GM12878 (cell line): ENCODE results near the gene CYB5A. TPM values are rescaled to one million over a fixed set of nuclear protein-coding genes. Genes with fewer than 3 reads are reported as not detected.

Source experiments
- ATAC-seq: fragments of 200-7000 bp; cut with Tn5 transposase; 3 replicates; pipeline ENCODE4 v1.9.1; 2020; ENCODE audit warnings: mild to moderate bottlenecking, moderate library complexity
- BruUV-seq: library from RNA; stranded (reverse); fragments of 400-500 nt; replicated peaks from 2 replicates; lab custom pipeline; 2021; lab: Mats Ljungman, UMichigan
- CTCF ChIA-PET: fragments of 300-600 bp; sonication (Branson Sonifier 250); formaldehyde crosslinking; extraction: SDS; loops from one replicate; lab custom pipeline; 2021; ENCODE audit warnings: inconsistent platforms; lab: Yijun Ruan, JAX
- POLR2A ChIA-PET: fragments of 350-600 bp; formaldehyde crosslinking; extraction: SDS; loops from one replicate; lab custom pipeline; 2021; ENCODE audit warnings: inconsistent platforms; lab: Charles Lee
- RAD21 ChIA-PET: fragments of 300-600 bp; sonication (Branson Sonifier 250); formaldehyde crosslinking; loops from one replicate; lab custom pipeline; 2023; ENCODE audit warnings: antibody characterized with exemption; ENCODE audit not compliant: unreplicated experiment; lab: Charles Lee
- SMC1A ChIA-PET: fragments of 300-600 bp; sonication (Branson Sonifier 250); formaldehyde crosslinking; loops from one replicate; lab custom pipeline; 2023; ENCODE audit not compliant: unreplicated experiment, uncharacterized antibody; lab: Charles Lee
- DNase-seq: peaks from one replicate; pipeline ENCODE4 v3.0.0-alpha.2; 2011; ENCODE audit warnings: low read depth, low spot score
- FAIRE-seq: peaks from 3 replicates; lab custom pipeline; 2011; peaks lifted over from hg19 to GRCh38; lab: Jason Lieb, UNC
- H2AFZ ChIP-seq: 2 replicates; pipeline ENCODE4 v1.6.0; 2011; ENCODE audit warnings: low read depth, low read length, control low read depth; ENCODE audit not compliant: control insufficient read depth
- H3K27ac ChIP-seq: 2 replicates; pipeline ENCODE4 v1.5.1; 2011; ENCODE audit warnings: control low read depth; ENCODE audit not compliant: control insufficient read depth, insufficient read depth
- H3K27me3 ChIP-seq, 2 experiments: replicated peaks in 1 of 2; 2 replicates each; pipeline versions ENCODE4 v1.6.0 to v1.6.1; 2011; ENCODE audit warnings: low read length in 1 of 2; ENCODE audit not compliant: control insufficient read depth in 2 of 2, insufficient read depth in 2 of 2
- H3K36me3 ChIP-seq, 2 experiments: 2 replicates each; pipeline ENCODE4 v1.5.1; 2011; ENCODE audit warnings: low read length in 1 of 2; ENCODE audit not compliant: control insufficient read depth in 2 of 2, insufficient read depth in 2 of 2
- H3K4me1 ChIP-seq: 2 replicates; pipeline ENCODE4 v1.6.1; 2011; ENCODE audit warnings: mild to moderate bottlenecking, low read length, moderate library complexity, mixed read lengths; ENCODE audit not compliant: control insufficient read depth, insufficient read depth
- H3K4me2 ChIP-seq: 2 replicates; pipeline ENCODE4 v1.6.0; 2011; ENCODE audit warnings: control low read depth; ENCODE audit not compliant: control insufficient read depth, insufficient read depth
- H3K4me3 ChIP-seq: fragments of 200-600 bp; sonication (generic); 2 replicates; pipeline ENCODE4 v1.5.1; 2016
- H3K79me2 ChIP-seq: 2 replicates; pipeline ENCODE4 v1.6.0; 2011; ENCODE audit warnings: low read length; ENCODE audit not compliant: control insufficient read depth, insufficient read depth
- H3K9ac ChIP-seq: 2 replicates; pipeline ENCODE4 v1.8.0; 2011; ENCODE audit warnings: low read length, control low read depth, mixed read lengths; ENCODE audit not compliant: control insufficient read depth, insufficient read depth
- H3K9me3 ChIP-seq: replicated peaks from 3 replicates; pipeline ENCODE4 v1.5.1; 2011; ENCODE audit warnings: mild to moderate bottlenecking, low read length; ENCODE audit not compliant: control insufficient read depth, insufficient read depth
- H4K20me1 ChIP-seq: 2 replicates; pipeline ENCODE4 v1.6.0; 2011; ENCODE audit not compliant: control insufficient read depth, insufficient read depth
- KLF5 ChIP-seq: fragments of 450-650 bp; IDR thresholded peaks from 2 replicates; pipeline ENCODE4 v1.6.1; 2014; ENCODE audit warnings: mild to moderate bottlenecking; ENCODE audit not compliant: partially characterized antibody
- SPI1 ChIP-seq: IDR thresholded peaks from 2 replicates; pipeline ENCODE4 v1.6.1; 2011; ENCODE audit warnings: low read depth, mild to moderate bottlenecking, low read length, moderate library complexity, borderline replicate concordance; ENCODE audit not compliant: insufficient read depth
- in situ Hi-C: fragments of 300-500 bp; cut with MboI; formaldehyde crosslinking; loops from 9 replicates; pipeline ENCODE4 v1.14.3; 2018; ENCODE audit warnings: mixed read lengths
- intact Hi-C: fragments of 100-400 bp; cut with micrococcal nuclease; formaldehyde crosslinking; loops from one replicate; pipeline ENCODE4 v1.14.2; 2022; ENCODE audit not compliant: unreplicated experiment
- polyA plus RNA-seq, 11 experiments: library from polyadenylated mRNA; depleted of rRNA in 4 of 11; unstranded in 6 of 11; stranded (reverse) in 5 of 11; fragments of >200 nt; fragmentation: Nextera tagmentation in 4 of 11; fragmentation: Illumina TruSeq in 1 of 11; extraction: Ambion mirVana in 4 of 11; extraction: Trizol in 1 of 11; gene quantifications; 1 replicate in 1 of 11; 2 replicates in 10 of 11; pipeline versions ENCODE4 v1.2.1 to v1.2.3, GENCODE V29; 2011 to 2016; ENCODE audit warnings: inconsistent platforms in 2 of 11, missing spikeins in 2 of 11, low read depth in 1 of 11
- total RNA-seq, 4 experiments: library from RNA; depleted of rRNA in 3 of 4; stranded (reverse); fragments of >200 nt in 3 of 4; fragmentation: Illumina TruSeq in 1 of 4; extraction: Trizol in 1 of 4; gene quantifications; 2 replicates each; pipeline versions ENCODE4 v1.2.1 to v1.2.3, GENCODE V29; 2013 to 2021
- TF ChIP-seq, protein P1 (sequence below): fragments of 450-650 bp; IDR thresholded peaks from 2 replicates; pipeline ENCODE4 v1.6.1; 2017; ENCODE audit warnings: mild to moderate bottlenecking, low read depth, inconsistent platforms; ENCODE audit not compliant: poor library complexity, severe bottlenecking

Gene CYB5A
- total and polyA plus RNA-seq, 10 of the 15 experiments (the other 5 are each of a cell fraction or from before 2014, with no cell fraction given) = 60.2 to 129 (median 103) TPM

DNA sequence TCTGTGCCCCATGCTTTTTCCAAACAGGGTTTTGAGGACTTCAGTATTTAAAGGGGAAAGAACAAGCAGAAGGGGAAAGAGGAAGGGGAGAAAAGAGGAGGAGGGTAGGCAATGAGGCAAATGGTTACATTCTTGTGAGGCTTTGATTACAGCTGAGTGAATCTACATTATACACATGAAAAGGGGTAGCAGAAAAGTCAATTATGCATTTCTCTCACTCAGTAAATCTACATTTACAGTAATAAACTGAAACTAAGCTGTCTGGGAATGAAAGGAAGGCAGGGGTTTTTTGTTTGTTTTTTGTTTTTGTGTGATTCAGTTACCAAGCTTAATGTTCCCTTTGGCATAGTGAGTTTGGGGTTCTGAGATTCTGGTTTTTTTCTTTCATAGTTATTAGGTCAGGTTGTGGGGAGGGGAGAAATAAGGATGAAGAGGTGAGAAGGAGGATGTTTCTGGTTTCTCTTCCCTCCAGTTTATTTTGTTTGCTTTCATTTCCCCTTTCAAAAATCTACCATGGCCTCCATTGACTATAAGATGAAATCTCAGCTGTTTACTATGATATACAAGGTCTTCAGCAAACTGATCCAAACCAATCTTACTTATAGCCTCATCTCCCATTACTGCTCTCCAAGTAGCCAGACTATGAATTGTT, 42.6 kb upstream of the CYB5A start:
- Histone ChIP-seq H3K4me1 (peaks cover 5% of the 10 kb centered on the region), H3K27me3 (no peaks in the 10 kb centered on the region), H3K9me3 (peaks cover 3% of the 10 kb centered on the region; the same call in 2 of the 3 replicates), H4K20me1 (no peaks in the 10 kb centered on the region), H3K27ac (no peak overlapping the region), H3K4me3 (no peak overlapping the region), H3K36me3 (no peaks in the 10 kb centered on the region), H3K4me2 (no peak overlapping the region), H3K9ac (no peak overlapping the region), H2AFZ (no peak overlapping the region), H3K79me2 (no peaks in the 10 kb centered on the region)
- ChIA-PET POLR2A (no interaction called here), RAD21 (no interaction called here), CTCF (interaction anchor here (0.9 to 1.2 kb wide), 2 partner anchors 8 to 137 kb away, joined by 4 to 6 read pairs; no protein-coding TSS in a partner anchor), SMC1A (interaction anchor here (0.6 to 1.3 kb wide), 3 partner anchors 7 to 209 kb away, joined by 3 to 4 read pairs (median 3); no protein-coding TSS in a partner anchor)
- no peak for TF ChIP-seq KLF5
- peak; percentile 81 for TF ChIP-seq SPI1
- TF ChIP-seq, protein P1, sequence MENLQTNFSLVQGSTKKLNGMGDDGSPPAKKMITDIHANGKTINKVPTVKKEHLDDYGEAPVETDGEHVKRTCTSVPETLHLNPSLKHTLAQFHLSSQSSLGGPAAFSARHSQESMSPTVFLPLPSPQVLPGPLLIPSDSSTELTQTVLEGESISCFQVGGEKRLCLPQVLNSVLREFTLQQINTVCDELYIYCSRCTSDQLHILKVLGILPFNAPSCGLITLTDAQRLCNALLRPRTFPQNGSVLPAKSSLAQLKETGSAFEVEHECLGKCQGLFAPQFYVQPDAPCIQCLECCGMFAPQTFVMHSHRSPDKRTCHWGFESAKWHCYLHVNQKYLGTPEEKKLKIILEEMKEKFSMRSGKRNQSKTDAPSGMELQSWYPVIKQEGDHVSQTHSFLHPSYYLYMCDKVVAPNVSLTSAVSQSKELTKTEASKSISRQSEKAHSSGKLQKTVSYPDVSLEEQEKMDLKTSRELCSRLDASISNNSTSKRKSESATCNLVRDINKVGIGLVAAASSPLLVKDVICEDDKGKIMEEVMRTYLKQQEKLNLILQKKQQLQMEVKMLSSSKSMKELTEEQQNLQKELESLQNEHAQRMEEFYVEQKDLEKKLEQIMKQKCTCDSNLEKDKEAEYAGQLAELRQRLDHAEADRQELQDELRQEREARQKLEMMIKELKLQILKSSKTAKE = no peak
- ATAC-seq (peak; percentile 53), DNase-seq (no peak), FAIRE-seq (no peak)
- BruUV-seq = no TSS peak
- in situ Hi-C loops = loop anchor here (5.0 kb wide), 1 partner anchor 137 kb away; no protein-coding TSS in a partner anchor
- intact Hi-C loops = no loop called here
